ENCODE data around the gene CPS1.

Gene CPS1

GRCh38 chr2:210687786-210688470, 131.5 kb downstream of the CPS1 start:
- no peaks in the 10 kb centered on the region for H3K36me3 ChIP-seq (ENCODE audit: control insufficient read depth in 2 of 2, insufficient read depth in 1 of 2, low read length in 2 of 2)
- no peak overlapping the region for H3K4me3 ChIP-seq (ENCODE audit: low read depth, low read length)
- ChIA-PET CTCF (no interaction called here), POLR2A (no interaction called here)
- no peaks in the 10 kb centered on the region for H3K9me3 ChIP-seq (ENCODE audit: control insufficient read depth, insufficient read depth, low read depth, low read length)
- no peak overlapping the region for H3K27ac ChIP-seq (ENCODE audit: extremely low read depth, low read depth, low read length)
- H3K4me1 ChIP-seq (ENCODE audit: control insufficient read depth, insufficient read depth, low read length), result no peaks in the 10 kb centered on the region
- TF ChIP-seq ZNF416 (tag by site-specific recombination; IDR thresholded peaks at IDR 0.05), result no peak
- no peak for TF ChIP-seq ZNF626 (tag by site-specific recombination; IDR thresholded peaks at IDR 0.05)
- no peak for TF ChIP-seq RBAK (tag by site-specific recombination; IDR thresholded peaks at IDR 0.05)
- no peak for TF ChIP-seq ZNF624 (tag by site-specific recombination; IDR thresholded peaks at IDR 0.05)
- TF ChIP-seq AEBP2 (tag by site-specific recombination; IDR thresholded peaks at IDR 0.05; ENCODE audit: borderline replicate concordance), result no peak
- no peak for TF ChIP-seq ZNF560 (tag by site-specific recombination; IDR thresholded peaks at IDR 0.05; ENCODE audit: borderline replicate concordance)
- TF ChIP-seq, protein P1, sequence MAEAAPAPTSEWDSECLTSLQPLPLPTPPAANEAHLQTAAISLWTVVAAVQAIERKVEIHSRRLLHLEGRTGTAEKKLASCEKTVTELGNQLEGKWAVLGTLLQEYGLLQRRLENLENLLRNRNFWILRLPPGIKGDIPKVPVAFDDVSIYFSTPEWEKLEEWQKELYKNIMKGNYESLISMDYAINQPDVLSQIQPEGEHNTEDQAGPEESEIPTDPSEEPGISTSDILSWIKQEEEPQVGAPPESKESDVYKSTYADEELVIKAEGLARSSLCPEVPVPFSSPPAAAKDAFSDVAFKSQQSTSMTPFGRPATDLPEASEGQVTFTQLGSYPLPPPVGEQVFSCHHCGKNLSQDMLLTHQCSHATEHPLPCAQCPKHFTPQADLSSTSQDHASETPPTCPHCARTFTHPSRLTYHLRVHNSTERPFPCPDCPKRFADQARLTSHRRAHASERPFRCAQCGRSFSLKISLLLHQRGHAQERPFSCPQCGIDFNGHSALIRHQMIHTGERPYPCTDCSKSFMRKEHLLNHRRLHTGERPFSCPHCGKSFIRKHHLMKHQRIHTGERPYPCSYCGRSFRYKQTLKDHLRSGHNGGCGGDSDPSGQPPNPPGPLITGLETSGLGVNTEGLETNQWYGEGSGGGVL (tag by site-specific recombination; IDR thresholded peaks at IDR 0.05), result no peak
- no peak for TF ChIP-seq ZNF423 (tag by site-specific recombination; IDR thresholded peaks at IDR 0.05)
- no peak for TF ChIP-seq ZNF404 (tag by site-specific recombination; IDR thresholded peaks at IDR 0.05)
- TF ChIP-seq ZNF157 (tag by site-specific recombination; IDR thresholded peaks at IDR 0.05), result no peak
- TF ChIP-seq, protein P2, sequence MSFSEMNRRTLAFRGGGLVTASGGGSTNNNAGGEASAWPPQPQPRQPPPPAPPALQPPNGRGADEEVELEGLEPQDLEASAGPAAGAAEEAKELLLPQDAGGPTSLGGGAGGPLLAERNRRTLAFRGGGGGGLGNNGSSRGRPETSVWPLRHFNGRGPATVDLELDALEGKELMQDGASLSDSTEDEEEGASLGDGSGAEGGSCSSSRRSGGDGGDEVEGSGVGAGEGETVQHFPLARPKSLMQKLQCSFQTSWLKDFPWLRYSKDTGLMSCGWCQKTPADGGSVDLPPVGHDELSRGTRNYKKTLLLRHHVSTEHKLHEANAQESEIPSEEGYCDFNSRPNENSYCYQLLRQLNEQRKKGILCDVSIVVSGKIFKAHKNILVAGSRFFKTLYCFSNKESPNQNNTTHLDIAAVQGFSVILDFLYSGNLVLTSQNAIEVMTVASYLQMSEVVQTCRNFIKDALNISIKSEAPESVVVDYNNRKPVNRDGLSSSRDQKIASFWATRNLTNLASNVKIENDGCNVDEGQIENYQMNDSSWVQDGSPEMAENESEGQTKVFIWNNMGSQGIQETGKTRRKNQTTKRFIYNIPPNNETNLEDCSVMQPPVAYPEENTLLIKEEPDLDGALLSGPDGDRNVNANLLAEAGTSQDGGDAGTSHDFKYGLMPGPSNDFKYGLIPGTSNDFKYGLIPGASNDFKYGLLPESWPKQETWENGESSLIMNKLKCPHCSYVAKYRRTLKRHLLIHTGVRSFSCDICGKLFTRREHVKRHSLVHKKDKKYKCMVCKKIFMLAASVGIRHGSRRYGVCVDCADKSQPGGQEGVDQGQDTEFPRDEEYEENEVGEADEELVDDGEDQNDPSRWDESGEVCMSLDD (tag by site-specific recombination; IDR thresholded peaks at IDR 0.05), result no peak
- no peak for TF ChIP-seq ZIC2 (tag by site-specific recombination; IDR thresholded peaks at IDR 0.05)
- no peak for TF ChIP-seq ZNF585B (tag by site-specific recombination; IDR thresholded peaks at IDR 0.05)
- no peak for TF ChIP-seq ZNF777 (tag by site-specific recombination; IDR thresholded peaks at IDR 0.05; ENCODE audit: borderline replicate concordance)
- no peak for TF ChIP-seq ZNF350 (tag by site-specific recombination; IDR thresholded peaks at IDR 0.05)
- no peak for TF ChIP-seq ZFHX2 (tag by site-specific recombination; conservative IDR thresholded peaks at IDR 0.05)

GRCh38 chr2:210707900-210708299, 151.5 kb downstream of the CPS1 start:
- H3K4me1 ChIP-seq (ENCODE audit: control insufficient read depth, insufficient read depth, low read length), result no peaks in the 10 kb centered on the region
- no peak overlapping the region for H3K4me3 ChIP-seq (ENCODE audit: low read depth, low read length)
- ChIA-PET CTCF (no interaction called here), POLR2A (no interaction called here)
- H3K36me3 ChIP-seq (ENCODE audit: control insufficient read depth in 2 of 2, insufficient read depth in 1 of 2, low read length in 2 of 2), result no peaks in the 10 kb centered on the region
- H3K9me3 ChIP-seq (ENCODE audit: control insufficient read depth, insufficient read depth, low read depth, low read length), result no peaks in the 10 kb centered on the region
- no peak for TF ChIP-seq REST (tag by site-specific recombination; IDR thresholded peaks at IDR 0.05)
- TF ChIP-seq ZBTB26 (tag by site-specific recombination; optimal IDR thresholded peaks at IDR 0.05), result no peak
- no peak overlapping the region for H3K27ac ChIP-seq (ENCODE audit: extremely low read depth, low read depth, low read length)
